Astrocyte of the cerebellum (primary cell): ENCODE measurements around the gene BMAL2.

Experiments used
- DNase-seq: peaks from one replicate; pipeline ENCODE4 v3.0.0-alpha.2; 2011; ENCODE audit warnings: low read depth
- H3K4me3 ChIP-seq: 2 replicates; pipeline ENCODE4 v1.5.1; 2011; ENCODE audit warnings: mild to moderate bottlenecking, low read depth, low read length, moderate library complexity
- in situ Hi-C: cut with HindIII; loops from 2 replicates; pipeline ENCODE4 v1.10.0; 2017; ENCODE audit warnings: low sequenced_read_pairs
- TF ChIP-seq, protein P1 (sequence below): IDR thresholded peaks from 2 replicates; pipeline ENCODE4 v1.5.1; 2012; ENCODE audit warnings: low read length, low read depth, moderate library complexity, mild to moderate bottlenecking; ENCODE audit errors: missing control alignments

Gene BMAL2

GRCh38 chr12:27366621-27367020 is 34.0 kb downstream of the BMAL2 start:
- TF ChIP-seq, protein P1, sequence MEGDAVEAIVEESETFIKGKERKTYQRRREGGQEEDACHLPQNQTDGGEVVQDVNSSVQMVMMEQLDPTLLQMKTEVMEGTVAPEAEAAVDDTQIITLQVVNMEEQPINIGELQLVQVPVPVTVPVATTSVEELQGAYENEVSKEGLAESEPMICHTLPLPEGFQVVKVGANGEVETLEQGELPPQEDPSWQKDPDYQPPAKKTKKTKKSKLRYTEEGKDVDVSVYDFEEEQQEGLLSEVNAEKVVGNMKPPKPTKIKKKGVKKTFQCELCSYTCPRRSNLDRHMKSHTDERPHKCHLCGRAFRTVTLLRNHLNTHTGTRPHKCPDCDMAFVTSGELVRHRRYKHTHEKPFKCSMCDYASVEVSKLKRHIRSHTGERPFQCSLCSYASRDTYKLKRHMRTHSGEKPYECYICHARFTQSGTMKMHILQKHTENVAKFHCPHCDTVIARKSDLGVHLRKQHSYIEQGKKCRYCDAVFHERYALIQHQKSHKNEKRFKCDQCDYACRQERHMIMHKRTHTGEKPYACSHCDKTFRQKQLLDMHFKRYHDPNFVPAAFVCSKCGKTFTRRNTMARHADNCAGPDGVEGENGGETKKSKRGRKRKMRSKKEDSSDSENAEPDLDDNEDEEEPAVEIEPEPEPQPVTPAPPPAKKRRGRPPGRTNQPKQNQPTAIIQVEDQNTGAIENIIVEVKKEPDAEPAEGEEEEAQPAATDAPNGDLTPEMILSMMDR: no peak
- no peak overlapping the region for H3K4me3 ChIP-seq
- DNase-seq: no peak
- in situ Hi-C loops: no loop called here

GRCh38 chr12:27367078-27367477 is 34.4 kb downstream of the BMAL2 start:
- H3K4me3 ChIP-seq: no peak overlapping the region
- TF ChIP-seq, protein P1: no peak
- in situ Hi-C loops: no loop called here
- DNase-seq: no peak

DNA sequence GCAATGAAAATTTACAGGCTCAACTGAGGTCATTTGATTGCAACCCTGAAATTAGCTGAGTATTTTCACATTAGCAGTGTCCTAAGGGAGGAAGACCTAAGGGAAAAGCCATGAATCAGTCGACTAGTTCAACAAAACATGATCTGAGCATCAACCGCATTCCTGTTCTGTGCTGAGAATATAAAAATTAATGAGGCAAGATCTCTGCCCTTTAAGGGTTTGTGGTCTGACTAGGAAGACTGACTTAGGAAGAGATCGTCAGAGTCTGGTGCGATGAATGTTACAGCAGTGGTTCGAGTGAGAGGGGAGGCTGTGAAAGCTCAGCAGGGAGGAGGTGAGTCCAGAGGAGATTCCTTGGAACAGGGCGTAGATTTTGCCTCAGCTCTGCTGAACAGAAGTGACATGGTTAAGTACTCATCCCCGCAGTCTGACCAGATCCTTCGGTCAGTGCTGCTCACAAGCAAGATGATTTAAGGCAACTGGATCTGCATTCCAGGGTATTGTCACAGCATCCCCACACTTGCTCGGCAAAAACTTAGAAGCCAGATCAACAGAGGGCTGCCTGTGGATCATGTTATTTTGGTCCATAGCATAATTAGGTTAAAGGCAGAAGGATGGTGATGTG is 49.6 kb downstream of the BMAL2 start:
- no peak for DNase-seq
- TF ChIP-seq, protein P1: no peak
- H3K4me3 ChIP-seq: no peak overlapping the region
- in situ Hi-C loops: no loop called here
